Hypothalamus (tissue), 51 donors: ENCODE data around the gene CEP70.
"Not testable (repeated sequence)": the region's sequence is repeated elsewhere in the genome, so short reads cannot be mapped to it uniquely, and the experiment has no call there.

ENCODE experiments used
- DNase-seq, 51 donors: peaks; one replicate each; lab custom pipeline; 2025; lab: John Stamatoyannopoulos, UW

CEP70 gene

GRCh38 chr3:138539352-138539751 is 54.7 kb downstream of the CEP70 start:
- no peak for DNase-seq

- DNase-seq, result not testable (repeated sequence)
Observed at GRCh38 chr3:138521445-138521844, 72.6 kb downstream of the CEP70 start.

DNA sequence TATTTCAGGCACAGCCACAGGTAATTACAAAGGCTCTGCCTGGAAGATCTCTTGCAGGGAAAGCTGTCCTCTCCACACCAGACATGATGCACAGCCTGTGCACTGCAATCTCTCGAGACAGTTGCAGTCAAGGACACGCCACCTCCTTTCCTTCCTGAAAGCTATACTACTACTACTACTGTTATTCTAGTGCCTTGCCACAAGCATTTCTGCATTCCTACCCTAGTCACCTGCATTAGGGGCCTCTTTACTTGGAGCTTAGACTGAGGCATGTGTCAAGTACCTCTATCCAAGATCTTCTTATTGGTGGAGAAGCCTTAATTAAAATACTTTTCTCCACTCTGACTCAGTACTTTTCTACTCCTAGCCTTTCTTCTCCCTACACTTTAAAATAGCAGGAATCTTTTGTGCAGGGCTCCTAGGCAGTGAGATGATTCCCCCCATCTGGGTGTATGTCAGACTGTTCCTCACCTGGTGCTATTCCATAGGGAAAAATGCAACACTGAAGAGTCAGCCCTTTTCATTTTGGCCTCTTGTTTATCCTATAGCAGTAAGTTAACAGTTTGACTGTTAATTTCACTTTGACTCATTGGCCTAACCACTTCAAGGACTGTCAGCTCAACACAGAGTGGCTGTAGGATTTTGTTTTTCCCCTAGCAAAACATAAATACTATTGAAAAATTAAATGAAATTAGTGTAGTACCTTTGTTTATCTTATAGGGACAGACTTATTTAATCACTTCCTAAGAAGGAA is 80.8 kb downstream of the CEP70 start:
- DNase-seq, result no peak

DNA sequence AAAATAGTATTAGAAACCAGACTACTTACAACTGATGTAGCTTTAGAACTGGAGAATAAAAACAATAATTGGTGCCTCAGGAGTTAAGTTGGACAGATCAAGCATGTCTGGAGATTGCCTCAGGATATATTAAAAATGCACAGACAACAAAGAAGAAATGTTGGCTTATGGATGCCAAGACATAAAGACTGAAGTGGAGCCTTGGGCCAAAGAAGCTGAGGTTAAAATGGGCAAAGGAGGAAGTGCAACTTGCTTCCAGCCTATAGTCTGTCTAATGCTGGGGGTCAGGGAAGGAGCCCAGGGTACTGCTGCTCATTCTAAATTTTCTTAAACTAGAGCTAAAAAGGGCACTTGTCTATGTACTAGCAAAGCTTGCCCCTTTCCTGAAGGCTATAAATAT is 82.1 kb downstream of the CEP70 start:
- no peak for DNase-seq

DNA sequence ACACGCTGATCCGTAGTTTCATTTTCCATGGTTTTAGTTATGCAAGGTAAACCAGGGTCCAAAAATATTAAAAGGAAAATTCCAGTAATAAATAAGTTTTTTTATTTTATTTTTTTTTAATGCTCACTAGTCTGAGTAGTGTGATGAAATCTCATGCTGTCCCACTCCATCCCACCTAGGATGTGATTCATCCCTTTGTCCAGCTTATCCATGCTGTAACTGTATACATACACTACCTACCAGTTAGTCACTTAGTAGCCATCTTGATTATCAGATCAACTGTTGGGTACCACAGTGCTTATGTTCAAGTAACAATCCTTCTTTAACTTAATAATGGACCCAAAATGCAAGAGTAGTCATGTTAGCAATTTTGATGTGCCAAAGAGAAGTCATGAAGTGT is 84.5 kb downstream of the CEP70 start:
- no peak for DNase-seq

DNA sequence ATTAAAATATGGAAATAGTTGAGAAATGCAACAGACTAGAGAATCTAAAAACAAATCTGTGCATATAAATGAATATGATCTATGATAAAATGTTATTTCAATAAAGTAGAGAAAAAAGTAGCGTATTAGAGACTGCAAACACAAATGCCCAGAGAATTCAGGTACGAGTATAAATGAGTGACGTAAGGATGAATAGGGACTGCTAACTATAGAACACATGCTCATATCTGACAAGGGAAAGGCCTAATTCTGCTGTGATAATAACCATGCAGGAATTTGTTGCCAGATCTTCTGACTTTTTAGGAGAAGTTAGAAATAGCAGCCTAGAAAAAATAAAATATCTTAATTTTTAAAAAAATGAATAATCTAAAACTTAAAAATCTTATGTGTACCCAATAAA is 86.5 kb downstream of the CEP70 start:
- no peak for DNase-seq

GRCh38 chr3:138498991-138499390 is 95.1 kb downstream of the CEP70 start:
- no peak for DNase-seq

GRCh38 chr3:138497851-138498250 is 96.2 kb downstream of the CEP70 start:
- DNase-seq, result no peak

DNA sequence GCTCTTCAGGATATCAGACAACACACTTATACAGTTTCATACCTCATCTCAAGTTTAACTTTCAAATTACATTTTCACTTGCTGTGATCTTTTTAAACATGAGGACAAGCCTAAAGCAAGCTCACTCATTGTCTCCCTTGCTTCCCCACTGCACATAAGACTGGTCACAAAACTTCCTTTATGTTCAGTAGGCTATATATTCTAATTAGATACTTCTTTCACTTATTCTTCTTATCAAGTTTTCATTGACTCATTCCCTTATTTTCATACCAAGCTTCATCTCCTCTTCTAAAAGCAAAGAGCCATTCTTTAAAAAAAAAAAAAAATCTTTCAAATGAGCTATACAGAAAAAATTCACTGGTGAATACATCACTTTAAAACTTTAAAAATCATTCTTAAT is 97.0 kb downstream of the CEP70 start:
- no peak for DNase-seq

- DNase-seq, result no peak
Observed at GRCh38 chr3:138496436-138496835, 97.6 kb downstream of the CEP70 start.

GRCh38 chr3:138495638-138496037 is 98.4 kb downstream of the CEP70 start:
- not testable (repeated sequence) for DNase-seq

GRCh38 chr3:138494607-138494929 is 99.5 kb downstream of the CEP70 start:
- no peak for DNase-seq

DNA sequence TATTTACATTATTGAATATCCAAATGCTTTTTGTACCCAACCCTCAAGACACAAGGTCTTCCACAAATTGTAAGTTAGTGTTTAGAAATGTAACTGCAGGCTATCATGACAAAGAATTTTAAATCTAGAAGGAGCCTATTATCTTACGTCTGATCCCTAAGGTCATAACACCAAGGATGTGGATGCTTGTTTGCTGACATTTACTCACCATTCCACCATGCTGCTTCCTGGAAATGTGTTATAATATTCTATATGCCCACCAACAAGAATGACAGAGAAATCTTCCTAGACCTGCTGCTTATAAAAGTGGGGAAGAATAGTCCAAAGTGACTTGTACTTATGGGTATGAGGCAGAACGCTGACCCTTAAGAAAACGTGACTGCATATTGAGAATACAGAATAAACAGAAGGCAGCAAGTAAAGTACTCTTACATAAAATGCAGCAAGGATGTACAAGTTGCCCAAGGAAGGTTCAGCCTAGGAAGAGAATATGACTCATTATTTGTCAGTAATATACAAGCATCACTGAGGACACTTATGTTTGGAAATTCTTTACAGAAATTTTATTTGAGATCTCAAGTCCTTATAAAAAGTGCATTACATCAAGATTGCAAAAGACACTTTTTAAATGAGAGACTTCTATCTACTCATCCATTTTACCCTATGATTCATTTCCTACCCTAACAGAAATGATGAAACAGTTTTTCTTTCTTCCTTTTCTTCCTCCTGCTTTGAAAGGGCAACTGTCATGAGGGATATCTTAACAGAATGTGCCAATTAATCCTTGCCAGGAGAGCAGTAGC is 100.1 kb downstream of the CEP70 start:
- DNase-seq, result no peak

DNA sequence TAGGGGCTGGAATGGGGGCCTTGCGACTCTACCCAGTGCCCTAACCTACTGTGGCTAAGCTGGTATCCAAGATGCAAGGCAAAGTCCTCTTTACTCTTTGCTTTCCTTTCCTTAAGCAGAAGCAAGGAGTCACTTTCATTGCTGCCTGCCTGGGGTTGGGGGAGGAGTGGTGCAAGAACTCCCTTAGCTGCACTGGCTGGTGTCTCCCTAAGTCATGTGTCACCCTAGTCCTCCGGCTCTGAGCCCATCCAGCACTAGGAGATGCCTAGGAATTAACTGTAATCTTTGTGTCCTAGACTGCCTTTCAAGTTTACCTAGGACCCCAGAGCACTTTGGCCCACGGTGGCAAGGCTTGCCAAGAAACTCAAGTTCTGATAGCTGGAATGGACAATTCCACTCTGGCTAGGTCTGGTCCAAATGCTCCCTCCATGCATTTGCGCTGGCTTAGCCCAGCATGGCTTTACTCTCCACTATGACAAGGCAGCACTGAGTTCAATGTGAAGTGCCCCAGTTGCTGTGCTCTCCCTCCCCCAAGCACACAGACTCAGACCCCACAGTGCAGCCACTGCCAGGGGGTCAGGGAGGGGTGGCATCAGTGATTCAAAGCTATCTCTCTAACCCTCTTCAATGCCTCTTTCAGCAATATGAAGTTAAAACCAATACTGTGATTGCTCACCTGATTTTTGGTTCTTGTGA is 100.9 kb downstream of the CEP70 start:
- DNase-seq, result no peak

DNA sequence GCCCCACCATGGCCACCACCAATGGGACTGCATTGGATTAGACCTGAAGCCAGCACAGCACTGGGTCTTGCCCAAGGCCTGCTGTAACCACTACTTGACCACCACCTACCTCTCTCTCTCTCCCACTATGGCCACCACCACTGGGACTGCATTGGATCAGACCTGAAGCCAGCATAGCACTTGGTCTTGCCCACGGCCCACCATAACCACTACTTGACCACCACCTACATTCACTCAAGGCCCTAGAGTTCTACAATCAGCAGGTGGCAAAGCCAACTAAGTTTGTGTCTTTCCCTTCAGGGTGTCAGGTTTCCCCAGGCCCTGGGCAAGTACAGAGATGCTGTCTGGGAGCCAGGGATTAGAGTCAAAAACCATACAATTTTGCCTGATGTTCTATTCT is 102.1 kb downstream of the CEP70 start:
- DNase-seq, result no peak

- not testable (repeated sequence) for DNase-seq
Observed at GRCh38 chr3:138486580-138486979, 107.5 kb downstream of the CEP70 start.

GRCh38 chr3:138484672-138485071 is 109.4 kb downstream of the CEP70 start:
- DNase-seq, result not testable (repeated sequence)

- DNase-seq, result peak in 4 of 51 donors; percentile 1 to 20 (median 10)
Observed at GRCh38 chr3:138479438-138479863, 114.6 kb downstream of the CEP70 start.

GRCh38 chr3:138477801-138478200 is 116.3 kb downstream of the CEP70 start:
- DNase-seq, result no peak

DNA sequence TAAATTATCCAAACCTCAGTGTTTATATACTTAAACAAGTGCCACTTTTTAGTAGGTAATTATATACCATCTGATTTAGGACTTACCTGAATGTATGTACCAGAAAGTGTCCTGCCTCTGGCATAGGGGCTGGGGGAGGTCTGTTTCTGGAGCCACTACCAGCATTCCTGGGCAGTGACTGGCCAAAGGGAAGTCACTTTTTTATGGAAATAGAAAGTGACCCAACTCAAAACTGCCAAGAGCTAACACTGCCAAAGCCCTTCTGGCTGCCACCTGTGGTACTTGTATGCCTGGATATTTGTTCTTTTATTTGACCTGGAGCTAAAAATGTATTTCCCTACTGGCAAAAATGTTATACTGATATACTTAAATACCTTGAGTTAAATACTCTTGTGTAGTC is 116.9 kb downstream of the CEP70 start:
- no peak for DNase-seq

DNA sequence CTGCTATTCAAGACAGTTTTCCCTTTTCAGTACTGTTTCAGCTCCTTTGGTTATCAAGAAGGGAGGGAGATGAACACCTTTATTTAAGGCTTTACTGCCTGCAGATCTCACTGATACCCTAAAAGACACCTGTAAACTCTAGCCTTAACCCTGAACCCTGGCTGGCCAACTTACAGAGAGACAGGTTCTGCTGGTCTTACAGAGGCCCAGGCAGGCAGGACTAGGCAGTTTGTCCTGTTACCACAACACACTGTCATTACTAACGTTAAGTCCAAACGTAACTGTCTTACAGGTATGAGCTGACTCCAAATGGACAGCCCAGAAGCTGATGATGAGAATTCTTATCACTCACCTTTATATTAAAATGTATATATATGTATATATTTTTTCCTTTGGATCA is 117.5 kb downstream of the CEP70 start:
- no peak for DNase-seq

- DNase-seq, result no peak
Observed at GRCh38 chr3:138474163-138474562, 119.9 kb downstream of the CEP70 start.
